GM23338 (cell line): ENCODE measurements around the gene NENF. TPM values are rescaled to one million over a fixed set of nuclear protein-coding genes. Genes with fewer than 3 reads are reported as not detected.

Experiments used
- CREB1 ChIP-seq: fragments of 250-450 bp; sonication (Bioruptor Pico); IDR thresholded peaks from 2 replicates; pipeline ENCODE4 v1.5.0; 2020; ENCODE audit warnings: low read depth, mild to moderate bottlenecking, moderate library complexity
- CTCF ChIP-seq, 2 experiments: fragments of 200-600 bp in 1 of 2; sonication (generic) in 1 of 2; conservative IDR thresholded peaks; 2 replicates each; pipeline versions ENCODE4 v1.5.1 to v1.6.1; 2016 to 2017; ENCODE audit warnings: antibody characterized with exemption in 2 of 2, low read depth in 2 of 2, mild to moderate bottlenecking in 2 of 2, moderate library complexity in 1 of 2
- ETS1 ChIP-seq: IDR thresholded peaks from 2 replicates; pipeline ENCODE4 v1.6.1; 2016; ENCODE audit warnings: antibody characterized with exemption
- EZH2 ChIP-seq: fragments of 200-600 bp; sonication (generic); IDR thresholded peaks from one replicate; pipeline ENCODE4 v1.8.0; 2017; ENCODE audit warnings: antibody characterized with exemption, mild to moderate bottlenecking, low read depth; ENCODE audit not compliant: unreplicated experiment
- JUNB ChIP-seq: IDR thresholded peaks from one replicate; pipeline ENCODE4 v1.6.1; 2016; ENCODE audit warnings: antibody characterized with exemption; ENCODE audit not compliant: unreplicated experiment
- STAT1 ChIP-seq: IDR thresholded peaks from one replicate; pipeline ENCODE4 v1.6.1; 2016; ENCODE audit warnings: antibody characterized with exemption; ENCODE audit not compliant: unreplicated experiment
- ZNF114 ChIP-seq: fragments of 250-450 bp; sonication (Bioruptor Pico); IDR thresholded peaks from 2 replicates; pipeline ENCODE4 v1.5.0; 2020; ENCODE audit warnings: mild to moderate bottlenecking, moderate library complexity
- ZNF462 ChIP-seq: fragments of 250-450 bp; sonication (Bioruptor Pico); IDR thresholded peaks from 2 replicates; pipeline ENCODE4 v1.5.0; 2020; ENCODE audit warnings: mild to moderate bottlenecking, moderate library complexity
- polyA plus RNA-seq: library from polyadenylated mRNA; unstranded; fragments of >200 nt; fragmentation: Nextera tagmentation; extraction: Ambion mirVana; gene quantifications from 2 replicates; pipeline ENCODE4 v1.2.1, GENCODE V29; 2016
- total RNA-seq: library from RNA; depleted of rRNA; stranded (reverse); fragments of >200 nt; shearing (Covaris generic); gene quantifications from 2 replicates; pipeline ENCODE4 v1.2.3, GENCODE V29; 2014

Gene NENF
- total and polyA plus RNA-seq, 2 experiments from 2014 or later: 27.6 to 60.7 TPM

- no peak for TF ChIP-seq ZNF462
- no peak for TF ChIP-seq JUNB
- TF ChIP-seq EZH2: no peak
- no peak for TF ChIP-seq CTCF (conservative IDR thresholded peaks at IDR 0.05; ENCODE audit: low read depth in 2 of 2)
- TF ChIP-seq ETS1: no peak
- TF ChIP-seq CREB1: no peak
- TF ChIP-seq ZNF114 (CRISPR knock-in tag): no peak
- no peak for TF ChIP-seq STAT1
These were observed 35.5 kb upstream of the NENF start (continued) for GRCh38 chr1:212397171-212397570.
